K562 (cell line): Measurements from ENCODE around the gene RPL29. TPM values are rescaled to one million over a fixed set of nuclear protein-coding genes. Genes with fewer than 3 reads are reported as not detected.
A peak's percentile ranks its signal among the peaks of the same experiment; 100 is the strongest.

ENCODE experiments used
- ATAC-seq: fragments of 200-7000 bp; cut with Tn5 transposase; 3 replicates; pipeline ENCODE4 v1.9.1; 2020; ENCODE audit warnings: moderate library complexity
- BruUV-seq: library from RNA; stranded (reverse); fragments of 400-500 nt; replicated peaks from 2 replicates; lab custom pipeline; 2021; lab: Mats Ljungman, UMichigan
- CTCF ChIA-PET: fragments of 300-600 bp; formaldehyde crosslinking; extraction: SDS; loops from one replicate; lab custom pipeline; 2021; ENCODE audit warnings: low intra/inter-chr PET ratio; lab: Yijun Ruan, JAX
- POLR2A ChIA-PET: fragments of 300-600, 350-650 bp; sonication (Branson Sonifier 250); formaldehyde crosslinking; extraction: SDS; loops from one replicate; lab custom pipeline; 2021; ENCODE audit warnings: antibody characterized with exemption, inconsistent platforms; lab: Yijun Ruan, JAX
- DNase-seq, 4 experiments: peaks; one replicate each; pipeline versions ENCODE4 v3.0.0 to v3.0.0-alpha.2; 2011 to 2018; ENCODE audit warnings: low spot score in 3 of 4, mixed read lengths in 3 of 4; ENCODE audit errors: extremely low read depth in 1 of 4
- FAIRE-seq: peaks from 2 replicates; lab custom pipeline; 2011; peaks lifted over from hg19 to GRCh38; lab: Jason Lieb, UNC
- H2AFZ ChIP-seq: 2 replicates; pipeline ENCODE4 v1.6.0; 2011; ENCODE audit warnings: low read depth, low read length, control low read depth, inconsistent platforms
- H3K27ac ChIP-seq: fragments of 200-600 bp; 3 replicates; pipeline ENCODE4 v1.8.0; 2011; ENCODE audit warnings: low read depth, mild to moderate bottlenecking, control low read depth, inconsistent platforms, low read length, moderate library complexity, mixed read lengths; ENCODE audit errors: extremely low read depth
- H3K27me3 ChIP-seq, 2 experiments: fragments of 300-600 bp in 1 of 2; 2 replicates in 1 of 2; 3 replicates in 1 of 2; pipeline versions ENCODE4 v1.6.0 to v1.8.0; 2011; ENCODE audit warnings: inconsistent platforms in 2 of 2, low read length in 2 of 2, mild to moderate bottlenecking in 1 of 2, mixed read lengths in 1 of 2, moderate library complexity in 1 of 2; ENCODE audit not compliant: control insufficient read depth in 2 of 2, insufficient read depth in 2 of 2
- H3K36me3 ChIP-seq: fragments of 300-600 bp; 3 replicates; pipeline ENCODE4 v1.8.0; 2011; ENCODE audit warnings: mild to moderate bottlenecking, low read length, inconsistent platforms; ENCODE audit not compliant: control insufficient read depth, insufficient read depth
- H3K4me1 ChIP-seq, 2 experiments: fragments of 200-600 bp in 1 of 2; replicated peaks in 1 of 2; 2 replicates in 1 of 2; 3 replicates in 1 of 2; pipeline versions ENCODE4 v1.5.1 to v1.8.0; 2011; ENCODE audit warnings: inconsistent platforms in 2 of 2, low read length in 2 of 2, mild to moderate bottlenecking in 1 of 2, mixed read lengths in 1 of 2, moderate library complexity in 1 of 2; ENCODE audit not compliant: control insufficient read depth in 2 of 2, insufficient read depth in 2 of 2
- H3K4me2 ChIP-seq: 2 replicates; pipeline ENCODE4 v1.6.1; 2011; ENCODE audit warnings: low read length, control low read depth, inconsistent platforms, mixed read lengths; ENCODE audit not compliant: insufficient read depth
- H3K4me3 ChIP-seq: fragments of 200-600 bp; sonication (generic), shearing (Covaris generic); 2 replicates; pipeline ENCODE4 v1.5.1; 2016; ENCODE audit warnings: control low read depth, inconsistent platforms
- H3K79me2 ChIP-seq: fragments of 200-600 bp; 3 replicates; pipeline ENCODE4 v1.8.0; 2011; ENCODE audit warnings: low read length, inconsistent platforms; ENCODE audit not compliant: control insufficient read depth, insufficient read depth
- H3K9ac ChIP-seq, 2 experiments: 2 replicates each; pipeline versions ENCODE4 v1.6.0 to v1.6.1; 2011; ENCODE audit warnings: low read depth in 2 of 2, low read length in 2 of 2, control low read depth in 1 of 2, inconsistent platforms in 1 of 2, mild to moderate bottlenecking in 1 of 2, mixed read lengths in 1 of 2; ENCODE audit not compliant: insufficient read depth in 1 of 2
- H3K9me1 ChIP-seq: one replicate; pipeline ENCODE4 v1.6.0; 2011; ENCODE audit warnings: inconsistent platforms, mild to moderate bottlenecking, low read length, moderate library complexity; ENCODE audit not compliant: control insufficient read depth, insufficient read depth
- H3K9me3 ChIP-seq: replicated peaks from 2 replicates; pipeline ENCODE4 v1.5.1; 2011; ENCODE audit warnings: low read depth, low read length, inconsistent platforms; ENCODE audit not compliant: control insufficient read depth, insufficient read depth
- H4K20me1 ChIP-seq: replicated peaks from 2 replicates; pipeline ENCODE4 v1.6.1; 2011; ENCODE audit warnings: low read length, inconsistent platforms, mixed read lengths; ENCODE audit not compliant: control insufficient read depth, insufficient read depth
- ATF7 ChIP-seq: fragments of 450-650 bp; IDR thresholded peaks from 2 replicates; pipeline ENCODE4 v1.7.1; 2014; ENCODE audit warnings: mild to moderate bottlenecking, moderate library complexity
- BHLHE40 ChIP-seq: IDR thresholded peaks from 2 replicates; pipeline ENCODE4 v1.6.1; 2011; ENCODE audit warnings: low read length, improper control_type of control experiment
- C11orf30 ChIP-seq: fragments of 450-650 bp; IDR thresholded peaks from 2 replicates; pipeline ENCODE4 v1.6.1; 2016; ENCODE audit warnings: low read depth, mild to moderate bottlenecking
- CHCHD3 ChIP-seq: fragments of 250-450 bp; sonication (Bioruptor Pico); IDR thresholded peaks from 2 replicates; pipeline ENCODE4 v2.1.2; 2022; ENCODE audit warnings: mild to moderate bottlenecking
- GABPA ChIP-seq: fragments of 200-800 bp; sonication (Bioruptor generic); conservative IDR thresholded peaks from 2 replicates; pipeline ENCODE4 v1.6.1; 2016; ENCODE audit warnings: low read depth, missing genetic modification characterization, missing compliant biosample characterization
- HDAC2 ChIP-seq: fragments of 450-650 bp; IDR thresholded peaks from 2 replicates; pipeline ENCODE4 v1.6.1; 2016; ENCODE audit warnings: mild to moderate bottlenecking
- HMG20A ChIP-seq: fragments of 450-650 bp; formaldehyde crosslinking; conservative IDR thresholded peaks from 2 replicates; pipeline ENCODE4 v1.4.0; 2020; ENCODE audit warnings: mild to moderate bottlenecking, mixed read lengths
- JUNB ChIP-seq: fragments of 450-650 bp; formaldehyde crosslinking; conservative IDR thresholded peaks from 2 replicates; pipeline ENCODE4 v1.4.0; 2020; ENCODE audit warnings: mild to moderate bottlenecking
- KDM5B ChIP-seq: fragments of 200-600 bp; sonication (generic); IDR thresholded peaks from 2 replicates; pipeline ENCODE4 v1.6.1; 2012; ENCODE audit warnings: low read depth, mild to moderate bottlenecking, moderate library complexity, low read length, control low read depth, inconsistent platforms; ENCODE audit not compliant: insufficient replicate concordance
- NFYB ChIP-seq: IDR thresholded peaks from 2 replicates; pipeline ENCODE4 v1.6.1; 2011; ENCODE audit warnings: mild to moderate bottlenecking, moderate library complexity; ENCODE audit not compliant: insufficient read length; ENCODE audit errors: extremely low read depth
- SPI1 ChIP-seq: IDR thresholded peaks from 2 replicates; pipeline ENCODE4 v1.6.1; 2011; ENCODE audit warnings: low read depth, low read length, control low read depth, borderline replicate concordance
- ZNF133 ChIP-seq: fragments of 250-450 bp; sonication (Bioruptor Pico); IDR thresholded peaks from 2 replicates; pipeline ENCODE4 v1.4.0; 2020; ENCODE audit warnings: mild to moderate bottlenecking
- ZNF408 ChIP-seq: fragments of 250-450 bp; sonication (Bioruptor Pico); IDR thresholded peaks from 2 replicates; pipeline ENCODE4 v1.4.0; 2020; ENCODE audit warnings: low read depth, mild to moderate bottlenecking, moderate library complexity
- ZNF583 ChIP-seq: fragments of 250-450 bp; sonication (Bioruptor Pico); IDR thresholded peaks from 2 replicates; pipeline ENCODE4 v1.4.0; 2020
- ZNF584 ChIP-seq: fragments of 200-800 bp; sonication (Bioruptor generic); IDR thresholded peaks from 2 replicates; pipeline ENCODE4 v1.6.1; 2016; ENCODE audit warnings: low read depth, mild to moderate bottlenecking, missing genetic modification characterization, missing compliant biosample characterization
- WGBS: fragments of 100-300 bp; shearing (Covaris generic); methylation state at CpG from one replicate; pipeline ENCODE4 v1.1.6; 2016; ENCODE audit warnings: low coverage, mixed read lengths; ENCODE audit not compliant: insufficient coverage; ENCODE audit errors: missing lambda C conversion rate; 5-methylcytosine and 5-hydroxymethylcytosine counted together
- in situ Hi-C: fragments of 300-500 bp; cut with MboI; formaldehyde crosslinking; loops from 4 replicates; pipeline ENCODE4 v1.15.0; 2018; ENCODE audit warnings: inconsistent platforms, mixed read lengths
- intact Hi-C: fragments of 100-400 bp; cut with micrococcal nuclease; formaldehyde crosslinking; loops from 2 replicates; pipeline ENCODE4 v1.14.2; 2022
- polyA plus RNA-seq, 8 experiments: library from polyadenylated mRNA; depleted of rRNA in 4 of 8; stranded (reverse) in 5 of 8; unstranded in 3 of 8; fragments of >200 nt; fragmentation: Nextera tagmentation in 2 of 8; fragmentation: Illumina TruSeq in 1 of 8; extraction: Ambion mirVana in 2 of 8; extraction: Trizol in 1 of 8; gene quantifications; 2 replicates each; pipeline versions ENCODE4 v1.2.1 to v1.2.3, GENCODE V29; 2011 to 2014; ENCODE audit warnings: inconsistent platforms in 1 of 8, missing spikeins in 1 of 8
- total RNA-seq, 7 experiments: library from RNA; depleted of rRNA in 6 of 7; stranded (reverse); fragments of >200 nt in 6 of 7; fragmentation: Illumina TruSeq in 2 of 7; extraction: Trizol in 2 of 7; gene quantifications; 2 replicates each; pipeline versions ENCODE4 v1.2.1 to v1.2.3, GENCODE V29; 2011 to 2021; ENCODE audit warnings: low replicate concordance in 1 of 7
- TF ChIP-seq, protein P1 (sequence below), 2 experiments: fragments of 450-650 bp in 1 of 2; sonication (generic) in 1 of 2; formaldehyde crosslinking in 1 of 2; IDR thresholded peaks in 1 of 2; conservative IDR thresholded peaks in 1 of 2; 2 replicates each; pipeline versions ENCODE4 v1.6.1 to v1.8.1; 2016 to 2023; ENCODE audit warnings: mild to moderate bottlenecking in 2 of 2, moderate library complexity in 2 of 2, inconsistent platforms in 1 of 2, missing genetic modification reagents in 1 of 2

The RPL29 gene
- total and polyA plus RNA-seq, 9 of the 15 experiments (the other 6 are each of a cell fraction or from before 2014, with no cell fraction given), result 568 to 1,475 (median 1,104) TPM

DNA sequence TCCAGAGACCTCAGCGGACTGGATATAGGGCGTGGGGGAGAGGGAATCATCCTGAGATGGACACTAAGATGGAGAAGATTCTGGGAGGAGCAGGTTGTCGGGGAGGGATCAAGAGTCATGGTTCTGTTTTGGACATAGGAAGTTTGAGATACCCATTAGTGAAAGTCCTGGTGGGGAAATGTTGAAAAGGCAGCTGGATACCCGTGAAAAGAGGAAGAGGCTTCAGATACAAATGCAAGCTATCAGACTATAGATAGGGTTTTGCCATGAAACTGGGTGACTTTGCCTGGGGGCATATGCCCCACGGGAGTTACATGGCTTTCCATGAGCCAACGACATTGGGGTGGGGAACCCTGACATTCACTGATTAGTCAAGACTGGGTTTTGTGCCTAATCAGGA is 41.6 kb downstream of the RPL29 start:
- H3K4me2 ChIP-seq, result no peak overlapping the region
- ChIA-PET POLR2A (interaction anchor here (0.6 to 1.1 kb wide), 4 partner anchors 9 to 104 kb away, joined by 3 to 5 read pairs (median 4); partner anchors contain the start of gene PARP3), CTCF (no interaction called here)
- no peak for DNase-seq
- no peaks in the 10 kb centered on the region for H3K36me3 ChIP-seq
- H3K9ac ChIP-seq, result no peak overlapping the region
- H4K20me1 ChIP-seq, result no peaks in the 10 kb centered on the region
- BruUV-seq, result no TSS peak
- H3K4me1 ChIP-seq, result peaks cover 0 to 5% of the 10 kb centered on the region in 2 experiments; a peak in 1 of 5 replicates
- H3K27me3 ChIP-seq, result peaks cover 0 to 4% of the 10 kb centered on the region in 2 experiments; a peak in 2 of 5 replicates
- no peaks in the 10 kb centered on the region for H3K9me1 ChIP-seq
- ATAC-seq, result no peak
- H2AFZ ChIP-seq, result no peak overlapping the region
- intact Hi-C loops (no loop called here), in situ Hi-C loops (no loop called here)
- TF ChIP-seq ATF7 (no peak), SPI1 (peak; percentile 61; the same call in 1 of the 2 replicates)
- 0% methylated on average over 5 of the region's 6 CpGs for WGBS
- no peak overlapping the region for H3K4me3 ChIP-seq
- no peaks in the 10 kb centered on the region for H3K9me3 ChIP-seq
- H3K79me2 ChIP-seq, result no peaks in the 10 kb centered on the region
- FAIRE-seq, result no peak
- H3K27ac ChIP-seq, result no peak overlapping the region

DNA sequence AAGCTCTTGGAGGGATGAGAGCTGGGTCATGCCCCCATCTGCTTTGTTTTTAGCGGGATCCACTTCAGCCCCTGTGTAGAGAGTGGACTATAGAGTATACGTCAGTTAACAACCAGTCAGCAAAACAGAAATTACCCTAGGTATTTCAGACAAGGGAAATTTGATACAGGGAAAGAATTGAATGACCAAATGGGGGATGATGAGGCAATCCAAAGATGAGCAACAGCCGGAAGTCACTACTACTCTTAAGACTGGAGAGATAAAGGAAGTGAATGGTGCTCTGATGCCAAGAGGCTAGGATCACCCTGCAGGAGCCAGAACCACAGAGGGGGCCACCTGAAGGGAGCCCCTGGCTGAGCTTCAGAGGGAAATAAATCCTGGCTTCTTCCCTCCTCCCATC is 42.2 kb downstream of the RPL29 start:
- DNase-seq (no peak), ATAC-seq (no peak), FAIRE-seq (no peak)
- Histone ChIP-seq H3K4me3 (no peak overlapping the region), H3K4me1 (peaks cover 0 to 5% of the 10 kb centered on the region in 2 experiments; a peak in 1 of 5 replicates), H3K4me2 (no peak overlapping the region), H3K9me3 (no peaks in the 10 kb centered on the region), H2AFZ (no peak overlapping the region), H3K9ac (no peak overlapping the region), H3K9me1 (no peaks in the 10 kb centered on the region), H3K36me3 (no peaks in the 10 kb centered on the region), H3K27ac (no peak overlapping the region), H3K79me2 (no peaks in the 10 kb centered on the region), H4K20me1 (no peaks in the 10 kb centered on the region), H3K27me3 (peaks cover 0 to 4% of the 10 kb centered on the region in 2 experiments; a peak in 2 of 5 replicates)
- no TSS peak for BruUV-seq
- POLR2A ChIA-PET, result interaction anchor here (0.6 to 1.1 kb wide), 3 partner anchors 9 to 271 kb away, joined by 3 read pairs; partner anchors contain the start of gene PARP3
- in situ Hi-C loops (no loop called here), intact Hi-C loops (no loop called here)
- CTCF ChIA-PET, result no interaction called here
- 0% methylated on average over 3 of the region's 3 CpGs for WGBS
- TF ChIP-seq ZNF408 (CRISPR knock-in tag) (no peak), BHLHE40 (no peak), ZNF584 (CRISPR knock-in tag) (no peak), ZNF133 (CRISPR knock-in tag) (no peak), C11orf30 (peak; percentile 46; the same call in 1 of the 2 replicates), NFYB (no peak), KDM5B (no peak), CHCHD3 (CRISPR knock-in tag) (no peak), ZNF583 (CRISPR knock-in tag) (no peak), HDAC2 (no peak), HMG20A (CRISPR knock-in tag) (no peak), JUNB (CRISPR knock-in tag) (no peak), GABPA (tag) (peak; percentile 44)
- TF ChIP-seq, protein P1, sequence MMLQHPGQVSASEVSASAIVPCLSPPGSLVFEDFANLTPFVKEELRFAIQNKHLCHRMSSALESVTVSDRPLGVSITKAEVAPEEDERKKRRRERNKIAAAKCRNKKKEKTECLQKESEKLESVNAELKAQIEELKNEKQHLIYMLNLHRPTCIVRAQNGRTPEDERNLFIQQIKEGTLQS (IDR thresholded peaks at IDR 0.05), result peak; percentile 80
- TF ChIP-seq, protein P1 (CRISPR knock-in tag; conservative IDR thresholded peaks at IDR 0.05), result no peak
